GM21786 (cell line): ENCODE data around the gene INSIG1.

Experiments
- ATAC-seq: cut with Tn5 transposase; IDR thresholded peaks from one replicate; pipeline ENCODE4 v1.9.1; 2021; ENCODE audit not compliant: unreplicated experiment

The INSIG1 gene

DNA sequence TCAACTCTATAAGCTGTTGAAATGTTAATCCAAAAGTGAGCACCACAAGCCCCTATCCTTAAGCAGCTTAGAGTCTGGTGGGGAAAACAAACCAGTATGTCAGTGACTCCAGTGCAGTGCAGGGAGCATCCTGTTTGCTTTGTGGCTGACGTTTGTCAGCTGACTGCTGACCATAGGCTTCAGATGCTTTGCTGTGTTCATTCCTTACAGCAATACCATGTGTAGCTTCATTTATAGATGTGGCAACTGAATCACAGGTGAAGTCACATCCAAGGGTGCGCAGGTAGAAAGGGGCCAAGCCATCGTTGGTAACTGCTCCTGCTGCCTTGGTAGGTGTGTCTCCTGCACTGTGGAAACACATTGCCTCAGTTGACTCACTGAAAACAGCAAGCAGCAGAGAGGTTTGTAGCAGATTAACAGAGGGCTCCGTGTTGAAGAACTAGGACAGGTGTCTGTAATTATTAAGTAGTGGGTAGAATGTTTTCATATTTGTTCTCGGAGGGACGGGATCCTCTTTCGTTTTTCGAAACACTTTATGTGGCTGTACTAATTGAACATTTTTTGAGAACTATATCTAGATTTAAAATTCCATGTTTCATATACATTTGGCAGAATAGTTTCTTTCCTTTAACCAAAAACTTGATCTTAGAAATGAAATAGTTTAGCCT, 2.0 kb downstream of the INSIG1 start:
- ATAC-seq: no peak

GRCh38 chr7:155300641-155301452, 3.2 kb downstream of the INSIG1 start:
- no peak for ATAC-seq

DNA sequence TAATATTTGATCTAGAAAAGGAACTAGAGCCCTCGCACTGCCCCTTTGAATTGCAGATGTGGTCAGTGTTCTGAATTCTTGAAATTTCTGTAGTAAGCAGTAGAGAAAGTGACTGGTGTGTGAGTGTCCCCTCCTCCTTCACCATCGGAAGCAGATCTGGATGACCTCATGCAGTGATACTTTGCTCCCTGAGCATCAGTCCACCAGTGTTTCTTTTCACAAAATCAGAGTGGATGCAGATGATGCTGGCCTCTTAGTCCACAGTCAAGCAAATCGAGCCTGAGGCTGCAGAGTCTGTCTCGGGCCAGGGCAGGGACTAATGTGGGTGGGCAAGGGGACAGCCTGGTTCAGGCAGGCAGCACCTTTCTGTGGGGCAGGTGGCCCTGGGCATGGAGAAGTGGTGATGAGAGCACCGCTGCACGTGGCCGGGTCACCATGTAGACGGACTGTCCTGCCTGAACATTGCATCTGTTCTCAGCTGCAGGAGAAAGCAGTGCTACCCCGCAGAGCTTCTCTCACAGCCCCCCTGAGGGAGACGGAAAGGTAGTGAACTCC, 5.4 kb downstream of the INSIG1 start:
- no peak for ATAC-seq

GRCh38 chr7:155303897-155304296, 6.2 kb downstream of the INSIG1 start:
- no peak for ATAC-seq

DNA sequence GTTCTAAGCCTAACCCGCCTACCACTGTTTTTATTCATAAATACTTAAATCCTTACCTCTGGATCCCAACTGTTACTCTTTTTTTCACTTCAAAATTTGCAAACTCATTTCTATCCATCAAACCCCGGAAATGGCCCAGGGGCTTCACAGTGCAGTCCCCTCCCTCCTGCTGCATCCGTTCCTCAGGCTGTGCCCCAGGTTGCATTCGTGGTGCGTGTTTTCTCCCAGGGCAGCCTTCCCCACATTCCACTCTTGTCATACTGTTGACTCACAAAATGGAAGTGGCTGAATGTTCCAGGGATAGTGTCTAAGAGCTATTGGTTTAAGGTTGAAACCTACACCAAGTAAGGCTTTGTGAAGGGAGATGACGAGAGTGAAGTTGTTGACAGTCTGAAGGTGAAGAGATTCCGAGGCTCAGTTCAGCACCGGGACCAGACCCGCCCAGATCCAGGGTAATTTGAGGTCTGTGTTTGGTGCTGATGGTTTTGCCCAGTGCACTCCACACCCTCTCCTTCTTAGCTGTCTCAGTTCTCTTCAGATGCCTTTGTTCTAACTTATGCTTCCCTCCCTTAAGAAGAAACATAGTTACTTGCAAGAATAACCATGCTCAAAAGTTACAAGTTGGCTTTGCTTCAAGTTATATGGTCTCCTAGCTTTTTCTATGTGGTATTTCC, 7.7 kb downstream of the INSIG1 start:
- no peak for ATAC-seq

GRCh38 chr7:155306673-155307470, 9.2 kb downstream of the INSIG1 start:
- no peak for ATAC-seq

DNA sequence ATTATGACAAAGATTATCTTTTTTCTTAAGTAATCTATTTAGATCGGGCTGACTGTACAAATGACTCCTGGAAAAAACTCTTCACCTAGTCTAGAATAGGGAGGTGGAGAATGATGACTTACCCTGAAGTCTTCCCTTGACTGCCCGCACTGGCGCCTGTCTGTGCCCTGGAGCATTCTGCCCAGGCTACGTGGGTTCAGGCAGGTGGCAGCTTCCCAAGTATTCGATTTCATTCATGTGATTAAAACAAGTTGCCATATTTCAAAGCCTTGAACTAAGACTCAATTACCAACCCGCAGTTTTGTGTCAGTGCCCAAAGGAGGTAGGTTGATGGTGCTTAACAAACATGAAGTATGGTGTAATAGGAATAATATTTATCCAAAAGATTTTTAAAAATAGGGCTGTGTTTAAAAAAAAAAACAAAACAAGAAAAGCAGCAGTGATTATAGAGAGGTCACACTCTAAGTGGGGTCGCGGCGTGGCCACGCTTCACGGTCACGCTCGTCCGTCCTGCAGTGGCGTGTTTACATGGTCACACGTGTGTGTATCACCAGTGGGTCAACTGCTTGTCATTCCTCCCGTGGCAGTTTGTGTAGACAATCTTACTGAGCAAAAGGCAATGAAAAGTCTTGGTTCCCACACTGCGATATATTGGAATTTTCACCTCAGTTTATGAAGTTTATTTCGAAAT, 10.8 kb downstream of the INSIG1 start:
- ATAC-seq: no peak

DNA sequence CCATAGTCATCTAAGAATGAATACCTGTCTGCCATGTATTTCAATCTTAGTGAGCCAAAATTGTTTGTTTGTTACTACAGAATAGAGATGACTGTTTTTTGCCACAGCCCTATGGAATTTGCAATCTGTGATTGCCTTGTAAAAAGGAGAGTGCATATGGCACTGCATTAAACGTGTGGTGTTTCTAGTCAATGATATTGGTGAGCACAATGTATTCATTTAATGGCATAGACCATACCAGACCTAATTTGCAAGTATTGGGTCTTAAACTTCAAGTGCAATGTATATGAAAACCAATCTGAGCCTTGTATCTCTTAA, 11.3 kb downstream of the INSIG1 start:
- no peak for ATAC-seq

GRCh38 chr7:155310425-155311114, 12.9 kb downstream of the INSIG1 start:
- no peak for ATAC-seq

GRCh38 chr7:155311826-155312537, 14.3 kb downstream of the INSIG1 start:
- ATAC-seq: no peak

GRCh38 chr7:155312633-155313032, 15.0 kb downstream of the INSIG1 start:
- ATAC-seq: no peak

GRCh38 chr7:155313096-155313495, 15.4 kb downstream of the INSIG1 start:
- no peak for ATAC-seq

- no peak for ATAC-seq
These were observed 18.3 kb downstream of the INSIG1 start for GRCh38 chr7:155315977-155316376.

GRCh38 chr7:155316427-155317113, 18.9 kb downstream of the INSIG1 start:
- no peak for ATAC-seq

DNA sequence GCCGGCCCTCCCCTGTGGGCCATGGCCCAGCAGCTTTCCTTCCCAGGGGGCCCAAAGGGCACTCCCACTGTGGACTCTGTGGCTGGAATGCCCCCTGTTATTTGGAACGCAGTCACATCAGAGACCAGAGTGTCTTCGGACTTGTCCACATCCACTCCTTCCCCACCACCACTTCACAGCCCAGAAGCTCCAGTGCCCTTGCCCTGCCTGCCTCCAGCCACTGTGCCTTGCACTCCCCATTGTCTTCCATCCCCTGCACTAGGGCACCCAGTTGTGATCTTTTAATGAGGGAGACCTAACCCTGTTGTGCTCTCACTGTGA, 19.4 kb downstream of the INSIG1 start:
- ATAC-seq: no peak

DNA sequence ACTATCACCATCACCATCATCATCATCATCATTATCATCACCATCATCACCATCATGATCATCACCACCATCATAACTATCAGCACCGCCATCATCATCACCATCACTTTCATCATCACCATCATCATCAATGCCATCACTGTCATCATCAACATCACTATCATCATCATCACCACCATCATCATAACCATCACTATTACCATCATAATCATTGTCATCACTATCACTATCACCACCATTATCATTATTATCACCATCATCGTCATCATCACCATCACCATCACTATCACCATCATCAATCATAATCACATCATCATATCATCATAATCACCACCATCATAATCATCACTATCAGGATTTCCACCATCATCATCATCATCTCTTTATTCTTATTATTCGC, 20.6 kb downstream of the INSIG1 start:
- no peak for ATAC-seq

- no peak for ATAC-seq
These were observed 24.9 kb downstream of the INSIG1 start for GRCh38 chr7:155322530-155322929.

DNA sequence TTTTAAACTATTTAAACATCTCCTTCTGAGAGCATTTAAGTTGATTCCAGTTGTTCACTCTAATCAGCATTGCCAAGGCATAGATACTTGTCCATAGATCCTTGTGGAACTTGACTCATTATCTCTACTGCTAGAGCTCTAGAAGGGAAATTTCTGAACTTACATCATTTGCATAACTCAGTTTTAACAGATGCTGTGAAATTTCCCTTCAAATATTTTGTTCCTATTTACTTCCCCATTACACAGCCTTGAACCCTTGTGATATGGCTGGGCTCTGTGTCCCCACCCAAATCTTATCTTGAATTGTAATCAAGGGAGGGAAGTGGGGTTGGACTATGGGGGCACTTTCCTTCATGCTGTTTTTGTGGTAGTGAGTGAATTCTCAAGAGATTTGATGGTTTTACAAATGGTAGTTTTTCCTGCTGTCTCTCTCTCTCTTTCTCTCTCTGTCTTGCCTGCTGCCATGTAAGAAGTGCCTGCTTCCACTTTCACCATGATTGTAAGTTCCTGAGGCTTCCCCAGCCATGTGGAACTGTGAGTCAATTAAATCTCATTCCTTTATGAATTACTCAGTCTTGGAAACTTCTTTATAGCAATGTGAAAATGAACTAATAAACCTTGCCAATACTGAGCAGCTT, 25.4 kb downstream of the INSIG1 start:
- ATAC-seq: no peak
